ENCODE results near the gene INPP5D.

Gene INPP5D

GRCh38 chr2:233053928-233054784 is 6.0 kb upstream of the INPP5D start:
- DNase-seq (ENCODE audit: extremely low read depth, low read depth), result no peak
- no peak overlapping the region for H3K4me3 ChIP-seq (replicated peaks; ENCODE audit: low read depth, low read length)
- TF ChIP-seq CTCF (IDR thresholded peaks at IDR 0.05; ENCODE audit: low read depth, low read length, missing control alignments), result peak; percentile 98

- no peak overlapping the region for H3K4me3 ChIP-seq (replicated peaks; ENCODE audit: low read depth, low read length)
- DNase-seq (ENCODE audit: extremely low read depth, low read depth), result no peak
- no peak for TF ChIP-seq CTCF (IDR thresholded peaks at IDR 0.05; ENCODE audit: low read depth, low read length, missing control alignments)
These were observed 4.8 kb upstream of the INPP5D start for GRCh38 chr2:233055362-233055761.

DNA sequence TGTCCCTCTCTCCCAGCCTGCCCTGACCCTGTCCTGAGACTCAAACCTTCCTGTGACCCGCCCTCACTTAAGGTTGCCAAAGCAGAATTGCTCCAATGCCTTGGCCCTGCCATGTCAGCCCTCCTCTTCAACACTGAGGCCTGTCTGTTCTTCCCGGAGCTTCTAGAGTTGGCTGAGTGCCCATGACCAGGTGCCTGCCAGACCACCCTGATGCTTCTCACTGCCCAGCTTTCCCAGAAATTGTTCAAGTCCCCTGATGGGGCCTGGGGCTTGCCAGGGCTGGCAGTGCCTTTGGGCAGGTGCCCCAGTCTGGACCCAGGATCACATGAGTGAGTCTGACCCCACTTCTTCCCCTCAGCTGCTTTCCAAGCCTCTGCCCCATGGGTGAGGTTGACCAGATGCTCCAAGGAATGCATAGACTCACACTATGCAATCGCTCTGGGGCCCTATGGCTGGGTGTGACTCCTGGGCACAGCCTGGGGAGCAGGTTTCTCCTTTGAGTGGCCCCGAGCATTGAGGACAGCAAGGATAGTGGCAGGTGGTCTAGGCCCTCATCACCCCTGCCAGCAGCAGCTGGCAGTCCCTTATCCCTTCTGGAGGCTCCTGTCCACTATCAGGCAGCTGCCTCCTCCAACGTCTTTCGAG is 3.1 kb upstream of the INPP5D start:
- TF ChIP-seq CTCF (IDR thresholded peaks at IDR 0.05; ENCODE audit: low read depth, low read length, missing control alignments), result no peak
- DNase-seq (ENCODE audit: extremely low read depth, low read depth), result no peak
- no peak overlapping the region for H3K4me3 ChIP-seq (replicated peaks; ENCODE audit: low read depth, low read length)

DNA sequence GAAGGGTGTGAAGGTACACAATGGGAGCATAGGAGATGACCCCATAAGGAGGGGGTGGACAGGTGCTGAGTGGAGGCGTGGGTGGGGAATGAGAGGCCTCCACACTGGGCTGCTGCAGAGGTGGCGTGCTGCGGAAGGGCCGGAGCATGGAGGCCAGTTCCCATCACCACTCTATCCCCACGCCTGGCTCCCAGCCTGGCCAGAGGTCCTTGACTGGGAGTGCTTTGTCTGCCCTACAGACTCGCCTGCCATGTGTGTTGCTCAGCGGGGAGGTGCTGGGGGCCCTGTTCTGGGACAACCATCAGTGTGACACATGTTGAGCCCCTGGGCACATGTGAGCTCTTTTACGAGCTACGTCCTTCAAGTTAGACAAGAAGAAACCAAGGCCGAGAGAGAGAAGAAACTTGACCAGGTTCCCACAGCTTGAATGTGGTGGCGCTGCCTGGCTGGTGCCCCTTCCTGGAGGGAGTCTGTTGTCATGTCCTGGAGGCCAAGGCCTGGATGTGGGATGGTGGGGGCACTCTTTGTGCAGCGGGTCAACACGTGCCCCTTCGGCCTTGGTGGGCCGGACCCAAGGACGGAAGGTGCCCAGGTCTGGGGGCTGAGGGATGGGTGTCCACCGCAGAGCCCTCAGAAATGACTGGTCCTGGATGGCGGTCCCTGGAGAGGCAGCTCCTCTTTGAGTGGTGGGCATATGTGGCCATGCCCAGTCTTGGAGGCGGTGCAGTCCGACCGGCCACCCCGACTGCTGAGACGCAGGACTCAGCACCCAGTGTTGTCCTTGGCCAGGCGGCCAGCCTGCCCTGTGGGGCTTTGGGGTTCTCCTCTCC is 1.2 kb upstream of the INPP5D start:
- no peak for TF ChIP-seq CTCF (IDR thresholded peaks at IDR 0.05; ENCODE audit: low read depth, low read length, missing control alignments)
- no peak for DNase-seq (ENCODE audit: extremely low read depth, low read depth)
- no peak overlapping the region for H3K4me3 ChIP-seq (replicated peaks; ENCODE audit: low read depth, low read length)

DNA sequence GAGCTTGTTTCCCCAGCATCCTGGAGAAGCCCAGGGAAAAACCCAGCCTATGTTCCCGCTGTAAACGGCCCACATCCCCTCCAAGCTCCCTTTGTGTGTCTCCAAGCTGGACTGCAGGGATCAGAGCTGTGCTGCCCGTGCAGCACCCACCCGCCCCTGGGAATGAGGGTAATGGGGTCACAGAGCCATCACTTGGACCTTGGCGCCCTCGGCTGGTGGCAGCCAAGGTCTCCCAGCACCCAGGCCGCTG is 670 bp upstream of the INPP5D start:
- no peak for TF ChIP-seq CTCF (IDR thresholded peaks at IDR 0.05; ENCODE audit: low read depth, low read length, missing control alignments)
- H3K4me3 ChIP-seq (replicated peaks; ENCODE audit: low read depth, low read length), result no peak overlapping the region
- no peak for DNase-seq (ENCODE audit: extremely low read depth, low read depth)

DNA sequence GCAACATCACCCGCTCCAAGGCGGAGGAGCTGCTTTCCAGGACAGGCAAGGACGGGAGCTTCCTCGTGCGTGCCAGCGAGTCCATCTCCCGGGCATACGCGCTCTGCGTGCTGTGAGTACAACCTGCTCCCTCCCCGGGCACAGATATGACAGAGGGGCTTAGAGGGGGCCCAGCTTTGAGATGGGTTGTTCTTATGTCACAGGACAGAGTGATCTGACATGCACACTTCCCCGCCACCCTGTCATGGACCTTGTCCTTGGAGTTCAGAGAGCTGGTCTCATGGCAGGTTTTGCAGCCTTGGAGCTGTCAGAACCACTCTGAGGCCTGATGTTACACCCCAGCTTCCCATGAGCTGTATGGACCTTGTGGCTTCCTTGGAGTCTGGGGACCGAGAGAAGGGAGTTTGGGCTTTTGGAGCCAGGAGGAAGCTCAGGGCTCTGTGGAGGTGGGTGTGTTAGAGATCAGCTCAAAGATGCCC is 398 bp downstream of the INPP5D start:
- H3K4me3 ChIP-seq (replicated peaks; ENCODE audit: low read depth, low read length), result no peak overlapping the region
- TF ChIP-seq CTCF (IDR thresholded peaks at IDR 0.05; ENCODE audit: low read depth, low read length, missing control alignments), result no peak
- DNase-seq (ENCODE audit: extremely low read depth, low read depth), result no peak

Measured in HFF-Myc (cell line).